Hepatic stellate cell (primary cell): ENCODE measurements around the gene SPIRE1.
"Not testable (repeated sequence)": the region's sequence is repeated elsewhere in the genome, so short reads cannot be mapped to it uniquely, and the experiment has no call there.

Source experiments
- DNase-seq: peaks from one replicate; pipeline ENCODE4 v3.0.0; 2011; ENCODE audit warnings: low spot score

Gene SPIRE1

GRCh38 chr18:12485479-12486105 is 172.3 kb downstream of the SPIRE1 start:
- no peak for DNase-seq

- DNase-seq: not testable (repeated sequence)
These were observed 176.0 kb downstream of the SPIRE1 start for GRCh38 chr18:12481915-12482314.

GRCh38 chr18:12479982-12480381 is 177.9 kb downstream of the SPIRE1 start:
- no peak for DNase-seq

GRCh38 chr18:12479536-12479935 is 178.4 kb downstream of the SPIRE1 start:
- no peak for DNase-seq

GRCh38 chr18:12478269-12479047 is 179.4 kb downstream of the SPIRE1 start:
- no peak for DNase-seq

- DNase-seq: no peak
These were observed 180.3 kb downstream of the SPIRE1 start for GRCh38 chr18:12477606-12478005.

- no peak for DNase-seq
These were observed 181.0 kb downstream of the SPIRE1 start for GRCh38 chr18:12476955-12477354.

GRCh38 chr18:12474876-12475275 is 183.0 kb downstream of the SPIRE1 start:
- DNase-seq: no peak

GRCh38 chr18:12474146-12474545 is 183.8 kb downstream of the SPIRE1 start:
- DNase-seq: no peak

GRCh38 chr18:12470382-12471075 is 187.4 kb downstream of the SPIRE1 start:
- DNase-seq: no peak

GRCh38 chr18:12468445-12468844 is 189.5 kb downstream of the SPIRE1 start:
- no peak for DNase-seq

- no peak for DNase-seq
These were observed 193.2 kb downstream of the SPIRE1 start for GRCh38 chr18:12464731-12465130.

GRCh38 chr18:12463191-12463590 is 194.7 kb downstream of the SPIRE1 start:
- no peak for DNase-seq

- DNase-seq: no peak
These were observed 195.7 kb downstream of the SPIRE1 start for GRCh38 chr18:12462242-12462641.

- DNase-seq: no peak
These were observed 196.6 kb downstream of the SPIRE1 start for GRCh38 chr18:12461326-12461725.

GRCh38 chr18:12460874-12461273 is 197.0 kb downstream of the SPIRE1 start:
- DNase-seq: no peak

- no peak for DNase-seq
These were observed 199.1 kb downstream of the SPIRE1 start for GRCh38 chr18:12458771-12459170.

GRCh38 chr18:12456441-12456840 is 201.5 kb downstream of the SPIRE1 start:
- DNase-seq: no peak

- no peak for DNase-seq
These were observed 202.4 kb downstream of the SPIRE1 start for GRCh38 chr18:12455496-12455895.

GRCh38 chr18:12452784-12453183 is 205.1 kb downstream of the SPIRE1 start:
- DNase-seq: no peak

GRCh38 chr18:12451428-12451827 is 206.5 kb downstream of the SPIRE1 start:
- no peak for DNase-seq

- no peak for DNase-seq
These were observed 208.7 kb downstream of the SPIRE1 start for GRCh38 chr18:12449051-12449785.
